ENCODE data around the gene CACNA1I.

- TF ChIP-seq CTCF (IDR thresholded peaks at IDR 0.05) = no peak
- no peak for TF ChIP-seq EZH2 (IDR thresholded peaks at IDR 0.05; ENCODE audit: borderline replicate concordance, insufficient read depth, low read depth, low read length, poor library complexity, severe bottlenecking)
Observed at GRCh38 chr22:39627208-39627607, 56.7 kb downstream of the CACNA1I start.

Measured in B cell (primary cell).